OCI-LY7 (cell line): ENCODE measurements around the gene NAALAD2.

Experiments
- EZH2phosphoT487 ChIP-seq: fragments of 200-600 bp; sonication (generic); IDR thresholded peaks from 2 replicates; pipeline ENCODE4 v1.6.1; 2018; ENCODE audit warnings: low read depth, borderline replicate concordance, mild to moderate bottlenecking, mixed run types, antibody characterized with exemption, low read length, moderate library complexity, mixed read lengths
- TF ChIP-seq, protein P1 (sequence below): fragments of 200-600 bp; sonication (generic); conservative IDR thresholded peaks from 2 replicates; pipeline ENCODE4 v1.5.1; 2014; ENCODE audit warnings: mild to moderate bottlenecking, antibody characterized with exemption, low read length, moderate library complexity, mixed read lengths

DNA sequence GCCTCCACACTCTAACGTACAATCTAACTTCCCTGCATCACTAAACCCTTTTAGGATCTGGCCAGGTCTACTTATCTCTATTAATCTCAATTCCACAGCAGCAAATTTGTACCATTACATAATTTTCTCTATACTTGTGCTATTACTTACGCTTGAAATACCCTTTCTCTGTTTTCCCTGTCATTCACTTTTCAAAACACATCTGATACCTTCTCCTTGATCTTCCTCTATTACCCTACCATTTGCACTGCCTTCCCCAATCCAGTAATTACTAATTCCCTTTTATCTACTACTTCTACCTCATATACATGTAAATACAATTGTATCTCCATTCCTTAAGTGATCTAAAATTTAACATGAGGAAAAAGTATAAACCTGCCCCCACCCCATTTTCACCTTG lies 74.4 kb downstream of the NAALAD2 start:
- TF ChIP-seq, protein P1, sequence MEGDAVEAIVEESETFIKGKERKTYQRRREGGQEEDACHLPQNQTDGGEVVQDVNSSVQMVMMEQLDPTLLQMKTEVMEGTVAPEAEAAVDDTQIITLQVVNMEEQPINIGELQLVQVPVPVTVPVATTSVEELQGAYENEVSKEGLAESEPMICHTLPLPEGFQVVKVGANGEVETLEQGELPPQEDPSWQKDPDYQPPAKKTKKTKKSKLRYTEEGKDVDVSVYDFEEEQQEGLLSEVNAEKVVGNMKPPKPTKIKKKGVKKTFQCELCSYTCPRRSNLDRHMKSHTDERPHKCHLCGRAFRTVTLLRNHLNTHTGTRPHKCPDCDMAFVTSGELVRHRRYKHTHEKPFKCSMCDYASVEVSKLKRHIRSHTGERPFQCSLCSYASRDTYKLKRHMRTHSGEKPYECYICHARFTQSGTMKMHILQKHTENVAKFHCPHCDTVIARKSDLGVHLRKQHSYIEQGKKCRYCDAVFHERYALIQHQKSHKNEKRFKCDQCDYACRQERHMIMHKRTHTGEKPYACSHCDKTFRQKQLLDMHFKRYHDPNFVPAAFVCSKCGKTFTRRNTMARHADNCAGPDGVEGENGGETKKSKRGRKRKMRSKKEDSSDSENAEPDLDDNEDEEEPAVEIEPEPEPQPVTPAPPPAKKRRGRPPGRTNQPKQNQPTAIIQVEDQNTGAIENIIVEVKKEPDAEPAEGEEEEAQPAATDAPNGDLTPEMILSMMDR, result no peak
- TF ChIP-seq EZH2phosphoT487, result no peak
